ENCODE data around the gene MRPL23. TPM values are rescaled to one million over a fixed set of nuclear protein-coding genes. Genes with fewer than 3 reads are reported as not detected.

MRPL23 gene
- total RNA-seq, 1 experiment from 2014 or later = 123 TPM

- TF ChIP-seq POLR2AphosphoS5 (IDR thresholded peaks at IDR 0.05; ENCODE audit: low read depth, low read length) (no peak), TCF7L2 (IDR thresholded peaks at IDR 0.05; ENCODE audit: low read depth, low read length) (no peak), REST (IDR thresholded peaks at IDR 0.05; ENCODE audit: insufficient read depth in 1 of 2, low read depth in 2 of 2, low read length in 1 of 2) (no peak), SIN3A (IDR thresholded peaks at IDR 0.05; ENCODE audit: borderline replicate concordance, insufficient read depth, low read depth, low read length) (no peak), CTCF (IDR thresholded peaks at IDR 0.05) (no peak)
- ChIA-PET CTCF (interaction anchor here (1.0 kb wide), 1 partner anchor 58 kb away, joined by 3 read pairs; no protein-coding TSS in a partner anchor), POLR2A (no interaction called here)
- Histone ChIP-seq H3K27me3 (ENCODE audit: control insufficient read depth, insufficient read depth, low read length) (no peaks in the 10 kb centered on the region), H3K9me3 (ENCODE audit: control insufficient read depth, insufficient read depth, low read depth, low read length) (no peaks in the 10 kb centered on the region), H3K4me3 (ENCODE audit: low read depth in 2 of 2, low read length in 2 of 2) (no peak overlapping the region), H3K36me3 (ENCODE audit: control insufficient read depth, insufficient read depth, low read length) (no peaks in the 10 kb centered on the region), H3K4me1 (ENCODE audit: control insufficient read depth, insufficient read depth, low read length) (no peaks in the 10 kb centered on the region; the same call in 1 of the 2 replicates), H3K27ac (ENCODE audit: low read length) (no peak overlapping the region)
- intact Hi-C loops (cut with micrococcal nuclease; ENCODE audit: unreplicated experiment) = loop anchor here (2.0 kb wide), 1 partner anchor 24 kb away; no protein-coding TSS in a partner anchor
- BruUV-seq (replicated peaks) = no TSS peak
- ATAC-seq = no peak
- DNase-seq (ENCODE audit: low read depth, low spot score) = no peak
- in situ Hi-C loops (cut with HindIII; ENCODE audit: low pct_unique_long_range_greater_than_20kb, low sequenced_read_pairs) = no loop called here
These were observed 12.6 kb upstream of the MRPL23 start for GRCh38 chr11:1934335-1935155.

GRCh38 chr11:1935156-1936071, 11.7 kb upstream of the MRPL23 start:
- Histone ChIP-seq H3K27ac (ENCODE audit: low read length) (no peak overlapping the region), H3K27me3 (ENCODE audit: control insufficient read depth, insufficient read depth, low read length) (no peaks in the 10 kb centered on the region), H3K9me3 (ENCODE audit: control insufficient read depth, insufficient read depth, low read depth, low read length) (no peaks in the 10 kb centered on the region), H3K36me3 (ENCODE audit: control insufficient read depth, insufficient read depth, low read length) (no peaks in the 10 kb centered on the region), H3K4me3 (ENCODE audit: low read depth in 2 of 2, low read length in 2 of 2) (no peak overlapping the region), H3K4me1 (ENCODE audit: control insufficient read depth, insufficient read depth, low read length) (no peaks in the 10 kb centered on the region; the same call in 1 of the 2 replicates)
- no peak for ATAC-seq
- ChIA-PET POLR2A (interaction anchor here (0.6 kb wide), 1 partner anchor 201 kb away, joined by 19 read pairs; no protein-coding TSS in a partner anchor), CTCF (interaction anchor here (1.0 kb wide), 1 partner anchor 59 kb away, joined by 3 read pairs; no protein-coding TSS in a partner anchor)
- DNase-seq (ENCODE audit: low read depth, low spot score) = no peak
- no TSS peak for BruUV-seq (replicated peaks)
- TF ChIP-seq TCF7L2 (IDR thresholded peaks at IDR 0.05; ENCODE audit: low read depth, low read length) (no peak), REST (IDR thresholded peaks at IDR 0.05; ENCODE audit: insufficient read depth in 1 of 2, low read depth in 2 of 2, low read length in 1 of 2) (no peak), POLR2AphosphoS5 (IDR thresholded peaks at IDR 0.05; ENCODE audit: low read depth, low read length) (no peak), SIN3A (IDR thresholded peaks at IDR 0.05; ENCODE audit: borderline replicate concordance, insufficient read depth, low read depth, low read length) (no peak), CTCF (IDR thresholded peaks at IDR 0.05) (no peak)
- in situ Hi-C loops (cut with HindIII; ENCODE audit: low pct_unique_long_range_greater_than_20kb, low sequenced_read_pairs) (no loop called here), intact Hi-C loops (cut with micrococcal nuclease; ENCODE audit: unreplicated experiment) (loop anchor here (2.0 kb wide), 1 partner anchor 25 kb away; no protein-coding TSS in a partner anchor)

Measured in Panc1 (cell line).